SIG-M5 treated with dmso at 0.1 percent for 504 hours (cell line): Measurements from ENCODE around the gene ABHD1.
A peak's percentile ranks its signal among the peaks of the same experiment; 100 is the strongest.

Source experiments
- DNase-seq: peaks from one replicate; lab custom pipeline; 2025; ENCODE audit not compliant: unreplicated experiment; lab: John Stamatoyannopoulos, UW

Gene ABHD1

GRCh38 chr2:27086724-27087593 is 36.7 kb upstream of the ABHD1 start, which contains the start of gene KHK:
TSS of gene KHK (plus strand) at chr2:27086772. CDS start at chr2:27087260, 488 bp downstream.
- DNase-seq: no peak

- no peak for DNase-seq
Observed at GRCh38 chr2:27087823-27088410, 35.7 kb upstream of the ABHD1 start.

DNA sequence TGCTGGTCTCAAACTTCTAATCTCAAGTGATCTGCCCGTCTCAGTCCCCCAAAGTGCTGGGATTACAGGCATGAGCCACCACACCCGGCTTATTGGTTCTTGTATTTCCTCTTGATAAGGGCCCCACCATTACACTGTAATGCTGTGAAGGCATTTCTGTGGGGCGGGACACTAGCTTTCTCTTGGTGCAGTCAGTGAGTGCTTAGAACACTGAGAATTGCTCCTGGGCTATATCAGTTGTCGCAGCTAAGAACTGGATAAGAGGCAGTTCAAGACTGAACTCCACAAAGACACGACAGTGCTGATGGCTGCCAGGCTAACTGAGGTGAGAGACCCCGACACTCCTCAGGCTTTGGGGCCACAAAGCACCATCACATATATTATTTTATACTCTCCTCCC is 35.0 kb upstream of the ABHD1 start:
- no peak for DNase-seq

DNA sequence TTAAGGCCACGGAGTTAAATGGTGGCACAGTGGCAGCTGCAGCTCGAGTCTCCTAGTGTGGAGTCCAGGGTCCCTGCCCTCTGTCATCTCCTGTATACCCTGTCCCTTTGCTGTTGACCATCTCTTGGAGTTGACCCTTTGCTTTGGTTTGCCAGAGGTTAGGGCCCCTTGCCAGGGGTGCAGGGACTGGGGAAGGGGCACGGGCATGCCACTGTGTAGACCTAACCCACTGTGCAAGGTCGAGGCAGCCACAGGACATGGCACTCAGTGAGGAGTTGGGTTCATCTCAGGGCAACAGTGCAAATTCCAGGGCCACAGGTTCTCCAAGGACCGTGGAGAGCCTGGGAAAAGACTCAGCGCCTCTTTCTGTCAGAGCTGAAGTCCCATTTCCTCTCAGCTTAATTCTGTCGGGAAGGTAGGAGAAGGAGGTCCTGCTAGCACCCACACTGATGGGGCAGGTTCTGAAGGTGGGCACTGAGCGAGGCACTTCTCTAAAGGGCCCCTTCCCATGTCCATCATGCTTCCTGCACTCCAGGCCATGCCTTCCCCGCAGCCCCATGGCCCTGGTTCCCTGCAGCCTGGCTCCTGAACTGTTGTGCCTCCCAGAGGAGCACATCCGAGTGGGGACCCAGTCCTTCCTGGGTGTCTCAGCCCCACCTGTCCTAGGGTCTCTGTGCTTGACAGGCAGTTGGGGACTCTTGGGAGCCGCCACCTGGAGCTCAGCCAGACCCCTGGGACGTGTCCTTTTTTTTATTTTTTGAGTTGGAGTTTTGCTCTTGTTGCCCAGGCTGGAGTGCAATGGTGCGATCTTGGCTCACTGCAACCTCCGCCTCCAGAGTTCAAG is 34.3 kb upstream of the ABHD1 start:
- no peak for DNase-seq

DNA sequence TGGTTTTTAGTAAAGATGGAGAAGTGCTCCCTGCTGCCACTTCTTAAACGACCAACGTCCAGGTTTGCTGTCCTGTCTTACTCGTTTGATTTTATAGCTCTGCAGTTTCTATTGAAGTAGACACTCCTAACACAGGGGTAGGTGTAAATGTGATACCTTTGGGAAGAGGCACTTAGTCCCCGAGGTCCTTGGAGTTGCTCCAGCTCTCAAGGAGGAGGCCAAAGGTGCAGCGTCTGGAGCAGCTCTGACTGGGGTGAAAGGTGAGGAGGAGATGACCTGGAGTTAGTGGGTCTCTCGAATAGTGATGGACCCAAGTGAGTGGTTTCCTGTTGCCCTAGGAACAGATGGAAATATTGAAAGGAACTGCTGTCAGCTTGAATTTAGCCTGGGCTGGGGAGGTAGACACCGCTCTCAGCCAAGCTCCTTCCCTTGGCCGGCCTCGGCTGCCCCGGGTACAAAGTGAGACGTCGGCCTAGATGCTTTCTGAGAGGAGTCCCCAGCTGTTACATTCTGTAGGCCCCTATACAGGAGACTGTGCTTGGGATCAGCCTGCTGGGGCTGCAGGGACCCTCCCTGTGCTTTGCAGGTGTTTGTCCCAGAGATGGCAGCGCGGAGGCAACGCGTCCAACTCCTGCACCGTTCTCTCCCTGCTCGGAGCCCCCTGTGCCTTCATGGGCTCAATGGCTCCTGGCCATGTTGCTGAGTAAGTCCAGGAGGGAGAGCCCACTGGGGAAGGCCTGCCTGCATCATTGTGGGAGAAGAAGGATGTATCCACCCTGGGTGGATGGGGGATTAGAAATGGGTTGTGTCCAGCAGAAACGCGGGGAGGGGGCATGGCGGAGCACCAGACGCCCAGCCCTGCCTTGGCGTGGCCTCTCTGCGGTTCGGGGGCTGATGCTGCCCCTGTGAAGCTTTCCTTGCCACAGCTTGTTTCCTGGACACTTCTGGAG is 31.6 kb upstream of the ABHD1 start:
- DNase-seq: no peak

DNA sequence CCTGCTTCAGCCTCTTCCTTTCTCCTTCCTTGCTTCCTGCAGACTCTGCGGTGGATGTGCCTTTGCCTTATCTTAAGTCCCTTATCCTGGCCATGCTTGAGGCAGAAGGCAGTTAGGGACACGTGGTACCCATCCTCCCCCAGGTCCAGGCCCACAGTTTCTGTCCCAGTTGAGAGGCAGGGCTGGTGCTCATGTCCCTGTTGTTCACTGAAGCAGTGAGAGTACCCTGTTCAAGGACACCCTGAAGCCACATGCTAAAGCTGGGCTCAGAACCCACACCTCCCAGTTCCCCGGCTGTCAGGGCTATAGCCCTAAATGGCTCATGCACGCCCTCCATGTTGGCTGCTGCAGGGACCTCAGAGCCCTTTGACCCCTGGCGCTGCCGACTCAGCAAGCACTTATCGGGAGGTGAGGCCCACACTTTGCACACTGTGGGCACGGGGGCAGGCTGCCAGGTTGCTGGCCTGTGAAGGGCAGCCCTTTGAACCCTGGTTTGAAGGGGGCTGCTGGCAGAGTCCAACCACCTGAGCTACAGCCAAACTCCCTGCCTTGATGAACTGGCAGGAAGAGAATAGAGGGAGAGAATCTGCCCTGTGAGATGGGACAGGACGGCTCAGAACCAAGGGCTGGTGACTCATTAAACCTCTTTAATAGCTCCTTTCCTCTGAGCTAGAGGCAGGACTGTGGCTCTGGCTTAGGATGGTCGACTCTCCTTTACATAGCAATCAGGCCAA is 30.8 kb upstream of the ABHD1 start:
- no peak for DNase-seq

- DNase-seq: no peak
Observed at GRCh38 chr2:27093430-27094352, 29.9 kb upstream of the ABHD1 start.

DNA sequence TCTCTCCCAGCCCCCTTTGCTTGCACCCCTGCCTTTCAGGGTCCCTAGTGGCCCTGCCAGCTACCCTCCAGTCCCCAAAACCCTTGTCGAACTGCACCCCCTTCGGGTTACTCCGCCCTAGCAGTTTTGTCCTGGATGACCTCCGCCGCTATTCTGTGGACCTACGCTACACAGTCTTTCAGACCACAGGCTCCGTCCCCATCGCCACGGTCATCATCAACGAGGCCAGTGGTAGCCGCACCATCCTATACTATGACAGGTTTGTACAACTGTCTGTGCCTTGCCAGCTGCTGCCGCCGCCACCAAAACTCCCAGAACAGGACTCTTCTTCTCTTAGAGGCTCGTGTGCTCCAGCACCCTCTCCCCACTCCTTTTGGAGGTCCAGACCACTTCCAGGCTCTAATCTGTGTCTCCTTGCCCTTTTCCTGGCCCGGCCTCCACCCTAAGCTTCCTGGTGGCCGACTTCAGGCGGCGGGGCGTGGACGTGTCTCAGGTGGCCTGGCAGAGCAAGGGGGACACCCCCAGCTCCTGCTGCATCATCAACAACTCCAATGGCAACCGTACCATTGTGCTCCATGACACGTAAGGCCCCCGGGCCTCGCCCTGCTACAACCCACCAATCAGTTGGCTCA is 29.1 kb upstream of the ABHD1 start:
- no peak for DNase-seq

DNA sequence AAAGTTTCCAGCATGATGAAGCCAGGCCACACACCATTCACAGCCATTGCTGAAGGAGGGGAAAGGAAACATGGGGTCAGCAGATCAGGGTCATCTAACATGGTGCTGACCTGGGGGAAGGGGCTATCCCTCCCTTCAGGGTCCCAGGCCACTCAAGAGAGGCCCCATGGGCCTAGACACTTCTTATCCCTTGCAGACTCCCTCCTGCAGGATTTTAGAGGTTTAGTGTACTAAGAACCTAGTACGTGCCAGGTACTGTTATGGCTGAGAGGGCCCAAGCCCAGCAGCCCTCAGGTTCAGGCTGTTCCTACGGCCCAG is 28.2 kb upstream of the ABHD1 start:
- DNase-seq: no peak

- DNase-seq: peak; percentile 47
Observed at GRCh38 chr2:27095745-27096651, 27.6 kb upstream of the ABHD1 start.

DNA sequence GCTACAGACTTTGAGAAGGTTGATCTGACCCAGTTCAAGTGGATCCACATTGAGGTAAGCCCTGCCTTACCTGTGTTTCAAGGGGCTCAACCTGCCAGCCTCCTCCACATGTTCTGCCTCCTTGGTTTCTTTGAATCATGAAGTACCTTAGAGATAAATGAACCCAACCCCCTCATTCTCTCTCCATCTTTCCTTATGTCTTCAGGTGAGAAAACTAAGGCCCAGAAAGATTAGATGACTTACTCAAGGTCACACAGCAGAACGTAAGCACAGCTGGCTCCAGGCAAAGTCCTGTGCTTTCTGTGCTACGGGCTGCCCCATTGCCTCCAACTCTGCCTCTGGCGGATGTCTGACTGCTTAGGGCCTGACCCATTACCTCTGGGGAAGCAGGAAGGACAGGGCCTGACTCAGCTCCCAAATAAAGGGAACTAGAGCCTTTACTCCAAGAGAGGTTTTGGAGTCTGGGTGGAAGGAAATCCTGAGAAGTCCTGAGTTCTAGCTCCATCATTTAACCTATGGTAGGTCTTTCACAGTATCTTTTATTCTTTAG is 26.8 kb upstream of the ABHD1 start:
- DNase-seq: no peak

- no peak for DNase-seq
Observed at GRCh38 chr2:27097341-27097740, 26.3 kb upstream of the ABHD1 start.

GRCh38 chr2:27099334-27099955 is 24.2 kb upstream of the ABHD1 start:
- no peak for DNase-seq

DNA sequence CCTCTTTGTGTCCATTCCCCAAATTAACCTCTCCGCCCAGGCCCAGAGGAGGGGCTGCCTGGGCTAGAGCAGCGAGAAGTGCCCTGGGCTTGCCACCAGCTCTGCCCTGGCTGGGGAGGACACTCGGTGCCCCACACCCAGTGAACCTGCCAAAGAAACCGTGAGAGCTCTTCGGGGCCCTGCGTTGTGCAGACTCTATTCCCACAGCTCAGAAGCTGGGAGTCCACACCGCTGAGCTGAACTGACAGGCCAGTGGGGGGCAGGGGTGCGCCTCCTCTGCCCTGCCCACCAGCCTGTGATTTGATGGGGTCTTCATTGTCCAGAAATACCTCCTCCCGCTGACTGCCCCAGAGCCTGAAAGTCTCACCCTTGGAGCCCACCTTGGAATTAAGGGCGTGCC is 23.6 kb upstream of the ABHD1 start:
- no peak for DNase-seq

- no peak for DNase-seq
Observed at GRCh38 chr2:27102329-27102728, 21.3 kb upstream of the ABHD1 start.

GRCh38 chr2:27105981-27106380 is 17.6 kb upstream of the ABHD1 start:
- no peak for DNase-seq

GRCh38 chr2:27108221-27108620 is 15.4 kb upstream of the ABHD1 start:
- DNase-seq: no peak
